ENCODE data around the gene TTC8. TPM values are rescaled to one million over a fixed set of nuclear protein-coding genes. Genes with fewer than 3 reads are reported as not detected.

Gene TTC8
- total and polyA plus RNA-seq, 2 donors (not counting 3 experiments of a cell fraction or from before 2014, with no cell fraction given) = 11.9 to 16.3 TPM

DNA sequence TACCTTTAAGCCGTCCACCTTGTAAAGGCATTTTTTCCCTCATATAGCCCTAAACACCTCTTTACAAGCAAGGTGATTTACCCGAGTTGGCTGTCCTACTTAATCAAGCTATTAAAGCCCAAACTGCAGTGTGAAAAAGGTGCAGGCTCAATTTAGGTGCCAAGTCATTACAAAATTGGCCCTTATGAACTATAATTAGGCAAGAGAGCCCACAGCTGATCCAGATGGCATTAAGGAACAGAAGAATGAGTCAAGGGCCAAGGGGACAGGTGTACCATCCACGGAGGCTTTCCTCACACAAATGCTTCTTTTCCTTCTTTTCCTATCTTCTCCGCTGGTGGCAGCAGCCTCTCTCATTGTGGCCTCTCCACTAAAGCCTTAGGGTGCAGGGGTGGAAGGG lies 90.5 kb downstream of the TTC8 start:
- CTCF ChIA-PET = interaction anchor here (0.8 kb wide), 1 partner anchor 16 kb away, joined by 3 read pairs; no protein-coding TSS in a partner anchor
- BruUV-seq (replicated peaks) = no TSS peak
- Histone ChIP-seq H4K20me1 (replicated peaks; ENCODE audit: control insufficient read depth, extremely low read depth, insufficient read depth, low read length) (no peaks in the 10 kb centered on the region), H2AFZ (ENCODE audit: low read depth, low read length) (no peak overlapping the region), H3K4me1 (ENCODE audit: control insufficient read depth, extremely low read depth, insufficient read depth, low read length) (no peaks in the 10 kb centered on the region), H3K36me3 (ENCODE audit: control insufficient read depth in 2 of 2, extremely low read depth in 1 of 2, insufficient read depth in 2 of 2, low read length in 2 of 2) (no peaks in the 10 kb centered on the region), H3K4me2 (ENCODE audit: insufficient read depth, low read length) (no peak overlapping the region), H3K27me3 (ENCODE audit: control insufficient read depth in 2 of 2, insufficient read depth in 2 of 2, low read length in 2 of 2) (no peaks in the 10 kb centered on the region), H3K27ac (ENCODE audit: insufficient read depth, low read depth, low read length) (no peak overlapping the region), H3K79me2 (ENCODE audit: control insufficient read depth, insufficient read depth, low read length) (no peaks in the 10 kb centered on the region), H3K9me3 (replicated peaks; ENCODE audit: control insufficient read depth, insufficient read depth, low read length) (no peaks in the 10 kb centered on the region), H3K9me1 (replicated peaks; ENCODE audit: control insufficient read depth, extremely low read depth, insufficient read depth, low read length) (no peaks in the 10 kb centered on the region), H3K4me3 (replicated peaks in 1 of 3; ENCODE audit: insufficient read depth in 1 of 3, low read depth in 1 of 3, low read length in 3 of 3) (no peak overlapping the region), H3K9ac (replicated peaks; ENCODE audit: extremely low read depth, insufficient read depth, low read length) (no peak overlapping the region)
- TF ChIP-seq GATA2 (IDR thresholded peaks at IDR 0.05; ENCODE audit: insufficient read depth, insufficient read length, low read depth, low read length) = no peak
- POLR2A ChIA-PET = no interaction called here
- DNase-seq (ENCODE audit: low read depth, low spot score) (no peak), FAIRE-seq (no peak)
- intact Hi-C loops (cut with micrococcal nuclease) (no loop called here), dilution Hi-C loops (cut with MboI; ENCODE audit: extremely low pct_ligation_motif_present, low sequenced_read_pairs) (no loop called here)

DNA sequence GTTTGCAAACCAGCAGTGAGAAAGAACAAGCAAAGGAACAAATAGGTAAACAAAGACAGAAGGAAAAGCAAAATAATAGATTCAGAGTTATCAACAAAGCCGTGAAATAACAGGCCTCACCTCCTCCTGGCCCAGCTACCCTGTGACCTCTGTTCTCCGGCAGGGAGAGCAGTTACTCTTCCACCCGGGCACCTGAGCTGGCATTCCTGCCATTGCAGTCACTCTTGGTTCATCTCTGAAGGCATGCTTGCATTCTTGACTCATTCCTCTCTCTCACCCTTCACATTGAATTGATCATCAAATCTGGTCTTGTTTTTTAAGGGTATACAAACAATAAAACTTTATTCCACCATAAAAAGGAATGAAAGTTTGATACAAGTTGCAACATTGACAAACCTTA lies 95.1 kb downstream of the TTC8 start:
- DNase-seq (ENCODE audit: low read depth, low spot score) = no peak
- no peaks in the 10 kb centered on the region for H4K20me1 ChIP-seq (replicated peaks; ENCODE audit: control insufficient read depth, extremely low read depth, insufficient read depth, low read length)

More for the DNA sequence above, 95.1 kb downstream of the TTC8 start:
- FAIRE-seq = no peak
- POLR2A ChIA-PET = no interaction called here
- no TSS peak for BruUV-seq (replicated peaks)
- Histone ChIP-seq H3K79me2 (ENCODE audit: control insufficient read depth, insufficient read depth, low read length) (no peaks in the 10 kb centered on the region), H3K27me3 (ENCODE audit: control insufficient read depth in 2 of 2, insufficient read depth in 2 of 2, low read length in 2 of 2) (no peaks in the 10 kb centered on the region), H3K9ac (replicated peaks; ENCODE audit: extremely low read depth, insufficient read depth, low read length) (no peak overlapping the region), H3K4me1 (ENCODE audit: control insufficient read depth, extremely low read depth, insufficient read depth, low read length) (no peaks in the 10 kb centered on the region), H3K4me2 (ENCODE audit: insufficient read depth, low read length) (no peak overlapping the region), H3K9me1 (replicated peaks; ENCODE audit: control insufficient read depth, extremely low read depth, insufficient read depth, low read length) (no peaks in the 10 kb centered on the region), H3K27ac (ENCODE audit: insufficient read depth, low read depth, low read length) (no peak overlapping the region), H3K36me3 (ENCODE audit: control insufficient read depth in 2 of 2, extremely low read depth in 1 of 2, insufficient read depth in 2 of 2, low read length in 2 of 2) (no peaks in the 10 kb centered on the region), H2AFZ (ENCODE audit: low read depth, low read length) (no peak overlapping the region), H3K9me3 (replicated peaks; ENCODE audit: control insufficient read depth, insufficient read depth, low read length) (no peaks in the 10 kb centered on the region), H3K4me3 (replicated peaks in 1 of 3; ENCODE audit: insufficient read depth in 1 of 3, low read depth in 1 of 3, low read length in 3 of 3) (no peak overlapping the region)
- intact Hi-C loops (cut with micrococcal nuclease) (no loop called here), dilution Hi-C loops (cut with MboI; ENCODE audit: extremely low pct_ligation_motif_present, low sequenced_read_pairs) (no loop called here)
- CTCF ChIA-PET = no interaction called here
- TF ChIP-seq GATA2 (IDR thresholded peaks at IDR 0.05; ENCODE audit: insufficient read depth, insufficient read length, low read depth, low read length) (no peak), EZH2 (IDR thresholded peaks at IDR 0.05; ENCODE audit: borderline replicate concordance, low read depth, low read length, severe bottlenecking) (no peak), POLR2A (IDR thresholded peaks at IDR 0.05; ENCODE audit: low read depth, low read length) (no peak), POLR2AphosphoS5 (IDR thresholded peaks at IDR 0.05; ENCODE audit: insufficient read depth, low read depth, low read length) (no peak), MYC (IDR thresholded peaks at IDR 0.05; ENCODE audit: low read depth, low read length) (no peak), FOS (IDR thresholded peaks at IDR 0.05; ENCODE audit: borderline replicate concordance, insufficient read depth, low read length) (no peak), JUN (IDR thresholded peaks at IDR 0.05; ENCODE audit: borderline replicate concordance, insufficient read depth, insufficient read length, low read depth) (no peak)
- TF ChIP-seq, protein P1, sequence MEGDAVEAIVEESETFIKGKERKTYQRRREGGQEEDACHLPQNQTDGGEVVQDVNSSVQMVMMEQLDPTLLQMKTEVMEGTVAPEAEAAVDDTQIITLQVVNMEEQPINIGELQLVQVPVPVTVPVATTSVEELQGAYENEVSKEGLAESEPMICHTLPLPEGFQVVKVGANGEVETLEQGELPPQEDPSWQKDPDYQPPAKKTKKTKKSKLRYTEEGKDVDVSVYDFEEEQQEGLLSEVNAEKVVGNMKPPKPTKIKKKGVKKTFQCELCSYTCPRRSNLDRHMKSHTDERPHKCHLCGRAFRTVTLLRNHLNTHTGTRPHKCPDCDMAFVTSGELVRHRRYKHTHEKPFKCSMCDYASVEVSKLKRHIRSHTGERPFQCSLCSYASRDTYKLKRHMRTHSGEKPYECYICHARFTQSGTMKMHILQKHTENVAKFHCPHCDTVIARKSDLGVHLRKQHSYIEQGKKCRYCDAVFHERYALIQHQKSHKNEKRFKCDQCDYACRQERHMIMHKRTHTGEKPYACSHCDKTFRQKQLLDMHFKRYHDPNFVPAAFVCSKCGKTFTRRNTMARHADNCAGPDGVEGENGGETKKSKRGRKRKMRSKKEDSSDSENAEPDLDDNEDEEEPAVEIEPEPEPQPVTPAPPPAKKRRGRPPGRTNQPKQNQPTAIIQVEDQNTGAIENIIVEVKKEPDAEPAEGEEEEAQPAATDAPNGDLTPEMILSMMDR (IDR thresholded peaks at IDR 0.05; ENCODE audit: extremely low read depth in 1 of 2, insufficient read depth in 1 of 2, low read depth in 1 of 2, low read length in 2 of 2) = no peak
- TF ChIP-seq, protein P2, sequence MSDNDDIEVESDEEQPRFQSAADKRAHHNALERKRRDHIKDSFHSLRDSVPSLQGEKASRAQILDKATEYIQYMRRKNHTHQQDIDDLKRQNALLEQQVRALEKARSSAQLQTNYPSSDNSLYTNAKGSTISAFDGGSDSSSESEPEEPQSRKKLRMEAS (IDR thresholded peaks at IDR 0.05; ENCODE audit: insufficient read depth, insufficient read length) = no peak
